Stimulated activated CD8-positive, alpha-beta memory T cell treated with anti-CD3 and anti-CD28 coated beads, Interleukin-2, amount 100 ng/mL, for 48 hours (primary cell): ENCODE results near the gene WIPF3.

Experiments used
- DNase-seq, 2 donors: peaks; one replicate each; pipeline ENCODE4 v3.0.0-alpha.2; 2020; ENCODE audit warnings: low read depth in 2 of 2

WIPF3 gene

DNA sequence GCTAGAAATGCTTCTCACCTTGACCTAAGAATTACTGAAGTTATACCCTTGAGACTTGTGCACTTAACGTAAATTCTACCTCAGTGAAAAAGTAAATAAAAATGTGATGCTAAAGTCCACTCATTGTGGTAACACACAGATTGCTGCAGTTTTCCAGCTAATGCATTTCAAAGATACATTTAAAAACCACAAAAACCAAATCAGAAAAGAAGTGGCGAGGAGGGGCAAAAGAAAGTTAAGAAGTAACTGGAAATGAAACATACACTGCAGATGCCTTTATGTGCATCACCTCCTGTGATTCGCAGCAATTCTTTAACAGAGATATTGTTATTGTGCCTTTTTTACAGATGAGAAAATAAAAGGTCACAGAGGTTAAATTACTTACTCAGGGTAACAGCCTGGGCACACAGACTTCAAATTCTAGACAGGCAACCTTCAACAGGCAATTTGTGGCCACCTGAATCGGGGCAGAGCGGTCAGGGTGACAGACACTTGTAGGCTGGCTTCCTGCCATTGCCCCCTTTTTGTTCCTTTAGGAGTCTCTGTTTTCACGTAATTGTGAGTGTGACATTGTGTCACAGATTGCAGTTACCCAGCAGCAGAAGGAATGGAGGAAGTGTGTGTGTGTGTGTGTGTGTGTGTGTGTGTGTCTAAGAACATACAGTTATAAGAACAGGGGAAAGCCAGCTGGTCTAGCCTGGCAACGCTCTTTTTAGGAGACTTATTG is 1.9 kb downstream of the WIPF3 start:
- DNase-seq = no peak

GRCh38 chr7:29809533-29810155 is 3.3 kb downstream of the WIPF3 start:
- no peak for DNase-seq

GRCh38 chr7:29810297-29810696 is 4.0 kb downstream of the WIPF3 start:
- no peak for DNase-seq

DNA sequence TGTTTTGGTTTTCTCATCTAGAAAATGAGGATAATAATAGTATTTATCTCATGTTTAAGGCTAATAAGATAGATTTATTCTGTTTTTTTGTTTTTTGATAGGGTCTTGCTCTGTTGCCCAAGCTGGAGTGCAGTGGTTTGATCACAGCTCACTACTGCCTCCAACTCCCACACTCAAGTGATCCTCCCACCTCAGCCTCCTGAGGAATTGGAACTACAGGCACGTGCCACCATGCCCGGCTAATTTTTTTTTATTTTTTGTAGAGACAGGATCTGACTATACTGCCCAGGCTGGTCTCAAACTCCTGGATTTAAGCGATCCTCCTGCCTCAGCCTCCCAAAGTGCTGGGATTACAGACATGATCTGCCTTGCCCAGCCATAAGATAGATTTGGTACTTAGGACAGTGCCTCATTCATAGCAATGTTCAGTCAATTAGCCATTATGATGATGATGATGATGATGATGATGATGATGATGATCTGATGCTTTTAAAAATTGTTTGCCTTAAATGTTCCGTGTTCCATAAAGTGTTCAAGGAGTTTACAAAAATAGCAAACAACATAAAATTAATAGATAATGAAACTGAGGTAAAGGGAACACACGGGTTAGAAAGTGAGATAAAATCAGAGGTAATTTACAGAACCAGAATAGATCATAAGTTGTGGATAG is 4.6 kb downstream of the WIPF3 start:
- DNase-seq = no peak

- no peak for DNase-seq
Observed at GRCh38 chr7:29811586-29811985, 5.3 kb downstream of the WIPF3 start.

- DNase-seq = no peak
Observed at GRCh38 chr7:29812185-29812876, 6.0 kb downstream of the WIPF3 start.

- no peak for DNase-seq
Observed at GRCh38 chr7:29815181-29816105, 9.1 kb downstream of the WIPF3 start.

DNA sequence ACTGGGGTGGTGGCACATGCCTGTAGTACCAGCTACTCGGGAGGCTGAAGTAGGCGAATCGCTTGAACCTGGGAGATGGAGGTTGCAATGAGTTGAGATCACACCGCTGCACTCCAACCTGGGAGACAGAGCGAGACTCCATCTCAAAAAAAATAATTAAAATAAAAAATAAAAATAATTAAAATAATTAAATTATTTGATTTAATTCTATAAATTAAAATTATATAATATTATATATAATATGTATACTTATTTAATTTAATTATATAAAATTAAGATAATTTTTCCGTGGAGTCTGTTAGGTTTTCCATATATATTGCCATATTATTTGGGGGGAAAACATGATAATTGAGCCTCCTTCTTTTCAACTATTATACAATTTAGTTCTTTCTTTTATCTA is 12.0 kb downstream of the WIPF3 start:
- no peak for DNase-seq

GRCh38 chr7:29825775-29826529 is 19.6 kb downstream of the WIPF3 start:
- no peak for DNase-seq

DNA sequence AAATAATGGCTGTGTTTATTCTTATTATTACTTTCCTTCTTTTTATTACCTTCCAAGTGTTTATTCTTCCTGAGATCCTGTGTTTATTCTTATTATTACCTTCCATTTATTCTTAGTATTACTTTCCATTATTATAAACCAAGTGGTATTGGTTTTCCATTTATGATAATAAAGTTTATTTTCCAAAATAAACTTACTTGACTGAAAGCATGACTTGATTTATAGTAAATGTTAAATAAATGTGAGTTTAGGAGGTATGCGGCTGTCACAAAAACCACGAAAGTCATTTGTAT is 20.2 kb downstream of the WIPF3 start:
- DNase-seq = no peak

GRCh38 chr7:29826904-29827303 is 20.6 kb downstream of the WIPF3 start:
- DNase-seq = no peak

- no peak for DNase-seq
Observed at GRCh38 chr7:29831705-29832104, 25.4 kb downstream of the WIPF3 start.

- no peak for DNase-seq
Observed at GRCh38 chr7:29833929-29834328, 27.6 kb downstream of the WIPF3 start.

GRCh38 chr7:29835718-29836117 is 29.4 kb downstream of the WIPF3 start:
- DNase-seq = no peak

DNA sequence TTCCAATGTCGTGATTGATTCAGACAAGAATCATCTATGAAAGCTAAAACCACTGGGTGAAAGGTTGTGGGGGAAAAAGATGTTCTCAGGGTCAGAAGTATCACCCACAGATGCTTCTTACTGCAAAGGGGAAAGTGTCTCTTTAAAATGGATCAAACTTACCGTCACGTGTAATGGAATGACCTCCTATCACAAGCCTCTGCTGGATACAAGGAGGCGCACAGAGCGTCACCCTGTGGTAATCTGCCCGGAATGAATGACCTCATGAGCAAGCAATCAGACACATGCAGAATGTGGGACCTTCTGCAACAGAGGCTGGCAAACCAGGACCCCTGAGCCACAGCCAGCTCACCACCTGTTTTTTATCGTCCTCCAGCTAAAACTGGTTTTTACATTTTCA is 33.0 kb downstream of the WIPF3 start:
- no peak for DNase-seq

DNA sequence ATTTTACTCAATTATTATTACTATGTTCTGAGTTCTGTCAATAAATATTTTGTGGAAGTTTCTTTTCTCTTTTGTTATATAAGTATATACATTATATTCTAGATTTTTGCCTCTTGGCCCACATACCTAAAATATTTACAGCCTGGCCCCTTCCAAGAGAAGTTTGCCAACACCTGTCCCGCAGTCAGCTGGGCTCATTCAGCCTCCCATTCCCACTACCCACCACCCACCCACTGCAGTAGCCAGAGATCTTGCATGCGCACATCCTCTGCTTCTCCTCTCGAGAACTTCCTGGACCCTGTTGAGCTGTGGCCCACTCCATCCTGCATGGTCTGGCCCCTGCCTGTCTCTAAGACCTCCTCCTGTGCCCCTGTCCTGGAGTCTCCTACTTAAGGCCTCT is 33.6 kb downstream of the WIPF3 start:
- DNase-seq = no peak

DNA sequence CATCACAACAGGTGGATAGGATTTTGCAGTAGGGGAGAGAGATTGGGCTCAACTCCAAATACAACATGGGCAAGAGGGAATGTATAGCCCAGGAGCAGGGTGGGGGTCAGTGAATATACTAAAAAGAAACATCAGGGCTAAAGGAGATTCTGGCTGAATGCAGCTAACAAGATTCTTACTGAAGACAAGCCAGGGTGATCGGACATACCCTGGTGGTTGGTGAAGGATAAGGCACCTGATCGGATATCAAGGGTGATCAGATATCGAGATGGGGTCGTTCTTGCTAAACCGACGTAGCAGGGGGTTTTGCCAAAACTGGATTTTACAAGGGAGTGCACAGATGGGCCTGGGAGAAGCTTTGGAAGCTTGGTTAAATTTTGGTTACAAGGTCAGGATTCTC is 34.4 kb downstream of the WIPF3 start:
- no peak for DNase-seq

DNA sequence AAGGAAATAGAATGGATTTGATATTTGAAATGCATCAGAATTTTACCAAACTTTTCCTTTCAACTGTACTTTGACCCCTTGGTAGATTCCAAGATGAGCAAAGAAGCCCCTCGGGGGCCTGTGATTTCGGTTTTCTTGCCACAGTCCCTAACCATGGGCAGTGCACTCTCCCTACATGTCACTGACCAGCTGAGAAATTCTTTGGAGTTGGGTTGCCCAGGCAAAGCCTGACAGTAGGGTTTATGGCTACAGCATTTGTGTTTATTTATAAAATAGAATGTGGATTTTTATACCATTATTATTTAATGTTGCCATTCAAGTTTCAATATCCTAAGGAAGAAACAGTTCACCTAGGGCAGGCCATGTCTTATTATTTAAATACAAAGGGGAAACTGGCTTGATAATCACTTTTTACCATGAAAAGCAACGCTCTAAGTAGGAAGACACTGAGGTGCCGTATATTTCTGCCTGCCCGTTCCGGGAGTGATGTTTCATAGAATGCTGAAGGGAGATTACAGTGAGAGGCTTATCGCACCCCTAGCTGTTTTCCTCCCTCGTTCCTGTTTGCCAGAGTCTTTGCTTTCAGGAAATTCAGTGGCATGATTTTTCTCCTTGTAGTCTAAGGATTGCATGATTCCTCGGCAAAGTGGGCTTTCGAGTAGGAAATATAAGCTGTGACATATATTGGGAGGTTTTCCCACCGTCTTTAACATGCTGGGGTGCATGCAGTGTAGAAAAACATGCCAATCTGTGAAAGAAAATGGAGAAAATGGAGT is 35.8 kb downstream of the WIPF3 start:
- no peak for DNase-seq

GRCh38 chr7:29843093-29843492 is 36.8 kb downstream of the WIPF3 start:
- DNase-seq = no peak

DNA sequence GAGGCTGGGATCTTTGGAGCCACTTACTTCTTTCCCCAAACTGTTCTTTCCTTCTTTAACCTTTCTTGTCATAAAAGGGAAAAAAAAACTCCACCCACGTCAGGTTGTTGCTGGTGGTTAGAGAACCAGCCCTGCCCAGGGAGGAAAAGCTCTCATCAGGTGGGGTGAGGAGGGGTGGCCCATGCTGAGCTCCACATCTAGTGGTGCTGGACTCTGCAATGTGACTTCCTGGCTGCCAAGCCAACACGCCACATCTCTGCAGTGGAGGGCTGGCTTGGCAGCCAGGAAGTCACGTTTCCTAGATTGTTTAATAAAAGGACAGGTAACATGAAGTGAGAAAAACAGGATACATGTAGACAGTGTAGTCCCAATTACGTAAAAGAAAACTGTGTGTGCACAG is 37.4 kb downstream of the WIPF3 start:
- DNase-seq = no peak
